GM23248 (cell line): ENCODE results near the gene JAK2. TPM values are rescaled to one million over a fixed set of nuclear protein-coding genes. Genes with fewer than 3 reads are reported as not detected.

Experiments
- DNase-seq: peaks from one replicate; pipeline ENCODE4 v3.0.0-alpha.2; 2015
- H2AFZ ChIP-seq: fragments of 200-600 bp; sonication (generic); 2 replicates; pipeline ENCODE4 v1.6.1; 2016; ENCODE audit warnings: antibody characterized with exemption
- H3F3A ChIP-seq: fragments of 200-600 bp; sonication (generic); 2 replicates; pipeline ENCODE4 v1.6.1; 2016; ENCODE audit warnings: mild to moderate bottlenecking, antibody characterized with exemption, mixed run types; ENCODE audit not compliant: insufficient read depth
- H3K27ac ChIP-seq: fragments of 200-600 bp; sonication (generic); 2 replicates; pipeline ENCODE4 v1.5.1; 2016; ENCODE audit warnings: mild to moderate bottlenecking
- H3K27me3 ChIP-seq: fragments of 200-600 bp; sonication (generic); replicated peaks from 2 replicates; pipeline ENCODE4 v1.6.1; 2016; ENCODE audit warnings: mild to moderate bottlenecking; ENCODE audit not compliant: insufficient read depth
- H3K36me3 ChIP-seq: fragments of 200-600 bp; sonication (generic); 2 replicates; pipeline ENCODE4 v1.6.1; 2016; ENCODE audit warnings: low read depth, mild to moderate bottlenecking
- H3K4me1 ChIP-seq: fragments of 200-600 bp; sonication (generic); 2 replicates; pipeline ENCODE4 v1.6.1; 2016; ENCODE audit warnings: mild to moderate bottlenecking; ENCODE audit not compliant: insufficient read depth
- H3K4me2 ChIP-seq: fragments of 200-600 bp; sonication (generic); one replicate; pipeline ENCODE4 v1.6.1; 2016; ENCODE audit warnings: mild to moderate bottlenecking; ENCODE audit not compliant: unreplicated experiment
- H3K4me3 ChIP-seq: fragments of 200-600 bp; sonication (generic); 2 replicates; pipeline ENCODE4 v1.5.1; 2016; ENCODE audit warnings: mild to moderate bottlenecking
- H3K79me2 ChIP-seq: fragments of 200-600 bp; sonication (generic); 2 replicates; pipeline ENCODE4 v1.6.1; 2016; ENCODE audit warnings: mild to moderate bottlenecking; ENCODE audit not compliant: insufficient read depth
- H3K9ac ChIP-seq: fragments of 200-600 bp; sonication (generic); 2 replicates; pipeline ENCODE4 v1.6.1; 2016; ENCODE audit warnings: mild to moderate bottlenecking
- H3K9me2 ChIP-seq: fragments of 200-600 bp; sonication (generic); 2 replicates; pipeline ENCODE4 v1.6.1; 2016; ENCODE audit warnings: mixed run types, mild to moderate bottlenecking, moderate library complexity; ENCODE audit not compliant: insufficient read depth
- H3K9me3 ChIP-seq: fragments of 200-600 bp; sonication (generic); one replicate; pipeline ENCODE4 v1.6.1; 2017; ENCODE audit warnings: low read depth
- H4K20me1 ChIP-seq: fragments of 200-600 bp; sonication (generic); 2 replicates; pipeline ENCODE4 v1.6.0; 2016; ENCODE audit not compliant: insufficient read depth
- EZH2 ChIP-seq: fragments of 200-600 bp; sonication (generic); IDR thresholded peaks from 2 replicates; pipeline ENCODE4 v1.6.1; 2018; ENCODE audit warnings: antibody characterized with exemption, mild to moderate bottlenecking; ENCODE audit not compliant: insufficient read depth, poor library complexity, severe bottlenecking
- EZH2phosphoT487 ChIP-seq: fragments of 200-600 bp; sonication (generic); IDR thresholded peaks from 2 replicates; pipeline ENCODE4 v1.6.1; 2018; ENCODE audit warnings: antibody characterized with exemption, moderate library complexity, mild to moderate bottlenecking, low read depth; ENCODE audit not compliant: insufficient read depth
- WGBS, 2 experiments: methylation state at CpG; one replicate each; pipeline ENCODE4 v1.1.6; 2015 to 2017; ENCODE audit warnings: low lambda C conversion rate in 2 of 2, low coverage in 1 of 2; ENCODE audit errors: missing lambda C conversion rate in 2 of 2; 5-methylcytosine and 5-hydroxymethylcytosine counted together
- in situ Hi-C: fragments of 300-500 bp; cut with MboI; formaldehyde crosslinking; loops from 2 replicates; pipeline ENCODE4 v1.15.0; 2020
- polyA plus RNA-seq: library from polyadenylated mRNA; unstranded; fragments of >200 nt; fragmentation: Nextera tagmentation; extraction: Ambion mirVana; gene quantifications from 2 replicates; pipeline ENCODE4 v1.2.1, GENCODE V29; 2016
- total RNA-seq: library from RNA; depleted of rRNA; stranded (reverse); fragments of >200 nt; shearing (Covaris generic); gene quantifications from 2 replicates; pipeline ENCODE4 v1.2.3, GENCODE V29; 2014

The JAK2 gene
- total and polyA plus RNA-seq, 2 experiments from 2014 or later, result 5.0 to 6.5 TPM

- no peaks in the 10 kb centered on the region for H3K9me2 ChIP-seq
- no peaks in the 10 kb centered on the region for H3K9me3 ChIP-seq
- no peaks in the 10 kb centered on the region for H3K27me3 ChIP-seq
- no peak overlapping the region for H3K4me2 ChIP-seq
- H3K79me2 ChIP-seq, result peaks cover 90% of the 10 kb centered on the region
- WGBS, 2 experiments, result 97 to 98% methylated on average over 4 of the region's 4 CpGs
- peaks cover 10% of the 10 kb centered on the region for H3K4me1 ChIP-seq
- no peak for DNase-seq
- in situ Hi-C loops, result loop anchor here (10.0 kb wide), 1 partner anchor 230 kb away; no protein-coding TSS in a partner anchor
- H3K27ac ChIP-seq, result no peak overlapping the region
- no peak overlapping the region for H3K4me3 ChIP-seq
- peaks cover 7% of the 10 kb centered on the region; the same call in 1 of the 2 replicates for H3F3A ChIP-seq
- H2AFZ ChIP-seq, result no peak overlapping the region
- TF ChIP-seq EZH2phosphoT487, result no peak
- TF ChIP-seq EZH2, result no peak
- no peak overlapping the region for H3K9ac ChIP-seq
- peaks cover 4% of the 10 kb centered on the region for H3K36me3 ChIP-seq
- H4K20me1 ChIP-seq, result no peaks in the 10 kb centered on the region
These were observed 9.3 kb downstream of the JAK2 start for GRCh38 chr9:4994166-4994890.

- 69 to 75% methylated on average over 3 of the region's 3 CpGs for WGBS, 2 experiments
- H3K9me2 ChIP-seq, result no peaks in the 10 kb centered on the region
- H3K27ac ChIP-seq, result no peak overlapping the region
- peaks cover 9% of the 10 kb centered on the region for H3K4me1 ChIP-seq
- H3K36me3 ChIP-seq, result peaks cover 10% of the 10 kb centered on the region
- H3K9me3 ChIP-seq, result no peaks in the 10 kb centered on the region
- in situ Hi-C loops, result loop anchor here (10.0 kb wide), 1 partner anchor 232 kb away; no protein-coding TSS in a partner anchor
- peaks cover 7% of the 10 kb centered on the region; the same call in 1 of the 2 replicates for H3F3A ChIP-seq
- no peak overlapping the region for H3K4me3 ChIP-seq
- H4K20me1 ChIP-seq, result no peaks in the 10 kb centered on the region
- DNase-seq, result no peak
- no peak overlapping the region for H2AFZ ChIP-seq
- no peak overlapping the region for H3K9ac ChIP-seq
- no peak overlapping the region for H3K4me2 ChIP-seq
- H3K79me2 ChIP-seq, result peaks cover 82% of the 10 kb centered on the region
- no peaks in the 10 kb centered on the region for H3K27me3 ChIP-seq
- TF ChIP-seq EZH2 (no peak), EZH2phosphoT487 (no peak)
These were observed 12.1 kb downstream of the JAK2 start for GRCh38 chr9:4997196-4997595.

GRCh38 chr9:4997631-4998030, 12.6 kb downstream of the JAK2 start:
- Histone ChIP-seq H3K4me1 (peaks cover 12% of the 10 kb centered on the region), H3K27ac (no peak overlapping the region), H3F3A (peaks cover 11% of the 10 kb centered on the region; the same call in 1 of the 2 replicates), H2AFZ (no peak overlapping the region), H3K9me3 (no peaks in the 10 kb centered on the region), H4K20me1 (no peaks in the 10 kb centered on the region), H3K36me3 (peaks cover 6% of the 10 kb centered on the region), H3K9me2 (no peaks in the 10 kb centered on the region), H3K79me2 (peaks cover 79% of the 10 kb centered on the region), H3K27me3 (no peaks in the 10 kb centered on the region), H3K4me3 (no peak overlapping the region), H3K4me2 (no peak overlapping the region), H3K9ac (no peak overlapping the region)
- in situ Hi-C loops, result loop anchor here (10.0 kb wide), 1 partner anchor 233 kb away; no protein-coding TSS in a partner anchor
- no peak for TF ChIP-seq EZH2
- no peak for TF ChIP-seq EZH2phosphoT487
- peak; percentile 46 for DNase-seq

- peaks cover 73% of the 10 kb centered on the region for H3K79me2 ChIP-seq
- H3K9me3 ChIP-seq, result no peaks in the 10 kb centered on the region
- peak overlapping the region; percentile 21 for H3K27ac ChIP-seq
- peak overlapping the region; percentile 51 for H3K4me2 ChIP-seq
- H2AFZ ChIP-seq, result no peak overlapping the region
- no peaks in the 10 kb centered on the region for H4K20me1 ChIP-seq
- H3F3A ChIP-seq, result peaks cover 15% of the 10 kb centered on the region
- peaks cover 6% of the 10 kb centered on the region; the same call in 1 of the 2 replicates for H3K36me3 ChIP-seq
- peak; percentile 84 for DNase-seq
- peak overlapping the region; percentile 20; the same call in 1 of the 2 replicates for H3K4me3 ChIP-seq
- no peaks in the 10 kb centered on the region for H3K27me3 ChIP-seq
- peak overlapping the region; percentile 23 for H3K9ac ChIP-seq
- peaks cover 16% of the 10 kb centered on the region for H3K4me1 ChIP-seq
- no peaks in the 10 kb centered on the region for H3K9me2 ChIP-seq
- 0 to 3% methylated on average over 1 of the region's 1 CpG for WGBS, 2 experiments
- in situ Hi-C loops, result no loop called here
- no peak for TF ChIP-seq EZH2phosphoT487
These were observed 17.7 kb downstream of the JAK2 start for GRCh38 chr9:5002811-5003210.
